Thoracic aorta (tissue), 2 donors: ENCODE data around the gene PHF20. TPM values are rescaled to one million over a fixed set of nuclear protein-coding genes. Genes with fewer than 3 reads are reported as not detected.

Experiments used
- ATAC-seq: fragments of 150-250 bp; one replicate; pipeline ENCODE4 v1.8.0; 2017; ENCODE audit warnings: low read depth; ENCODE audit not compliant: insufficient number of reproducible peaks, low FRiP score
- DNase-seq: peaks from one replicate; pipeline ENCODE4 v3.0.0-alpha.2; 2020; ENCODE audit warnings: low spot score
- H3K27ac ChIP-seq, 2 donors: fragments of 200-600 bp; sonication (generic); 1 replicate in 1 of 2; 2 replicates in 1 of 2; pipeline ENCODE4 v1.5.1; 2016; ENCODE audit warnings: mild to moderate bottlenecking in 2 of 2, moderate library complexity in 2 of 2
- H3K27me3 ChIP-seq: fragments of 200-600 bp; sonication (generic); replicated peaks from 2 replicates; pipeline ENCODE4 v1.6.0; 2016; ENCODE audit warnings: mild to moderate bottlenecking; ENCODE audit not compliant: insufficient read depth
- H3K36me3 ChIP-seq: fragments of 200-600 bp; sonication (generic); one replicate; pipeline ENCODE4 v1.5.1; 2016
- H3K4me1 ChIP-seq, 2 donors: fragments of 200-600 bp; sonication (generic); 1 replicate in 1 of 2; 2 replicates in 1 of 2; pipeline versions ENCODE4 v1.5.1 to v1.6.0; 2016; ENCODE audit warnings: low read depth in 2 of 2, mild to moderate bottlenecking in 1 of 2; ENCODE audit not compliant: control insufficient read depth in 1 of 2
- H3K4me3 ChIP-seq: fragments of 200-600 bp; sonication (generic); 2 replicates; pipeline ENCODE4 v1.5.1; 2016; ENCODE audit warnings: mild to moderate bottlenecking
- H3K9me3 ChIP-seq: fragments of 200-600 bp; sonication (generic); 2 replicates; pipeline ENCODE4 v1.5.1; 2016
- total RNA-seq, 2 donors: library from RNA; depleted of rRNA; stranded (reverse); fragments of >200 nt; gene quantifications; one replicate each; pipeline versions ENCODE4 v1.1.0 to v1.2.3, GENCODE V29; 2016
- TF ChIP-seq, protein P1 (sequence below): fragments of 200-600 bp; sonication (generic); IDR thresholded peaks from one replicate; pipeline ENCODE4 v1.5.1; 2019; ENCODE audit warnings: antibody characterized with exemption

Gene PHF20
- total RNA-seq, 2 donors from 2014 or later, result 35.8 to 46.8 TPM

DNA sequence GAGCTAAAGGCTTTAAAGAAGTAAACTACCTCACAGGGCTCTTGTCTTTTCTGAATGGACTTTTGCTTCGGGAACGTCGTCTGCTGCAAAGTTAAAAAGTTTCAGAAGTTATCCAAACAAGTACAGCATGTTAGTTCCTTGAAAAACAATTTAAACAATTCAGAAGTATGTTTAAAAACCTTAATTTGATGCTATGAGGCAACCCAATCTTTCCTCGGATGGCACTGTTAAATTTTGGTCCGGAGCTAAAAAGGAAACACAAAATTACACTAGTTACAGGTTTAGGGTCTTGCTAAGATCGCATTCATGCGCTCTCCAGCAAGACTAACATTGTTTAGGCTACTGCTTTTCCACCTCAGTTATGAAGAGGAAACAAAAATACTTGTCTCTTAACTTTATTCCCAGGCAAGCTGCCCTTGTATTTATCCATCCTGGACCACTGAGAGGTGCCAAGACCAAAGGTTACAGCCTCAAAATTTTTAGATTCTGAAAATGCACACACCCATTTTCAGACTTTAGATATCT lies 42.5 kb upstream of the PHF20 start:
- DNase-seq (no peak), ATAC-seq (no peak)
- H3K36me3 ChIP-seq, result peaks cover 74% of the 10 kb centered on the region
- peaks cover 33 to 40% of the 10 kb centered on the region in 2 donors for H3K4me1 ChIP-seq
- TF ChIP-seq, protein P1, sequence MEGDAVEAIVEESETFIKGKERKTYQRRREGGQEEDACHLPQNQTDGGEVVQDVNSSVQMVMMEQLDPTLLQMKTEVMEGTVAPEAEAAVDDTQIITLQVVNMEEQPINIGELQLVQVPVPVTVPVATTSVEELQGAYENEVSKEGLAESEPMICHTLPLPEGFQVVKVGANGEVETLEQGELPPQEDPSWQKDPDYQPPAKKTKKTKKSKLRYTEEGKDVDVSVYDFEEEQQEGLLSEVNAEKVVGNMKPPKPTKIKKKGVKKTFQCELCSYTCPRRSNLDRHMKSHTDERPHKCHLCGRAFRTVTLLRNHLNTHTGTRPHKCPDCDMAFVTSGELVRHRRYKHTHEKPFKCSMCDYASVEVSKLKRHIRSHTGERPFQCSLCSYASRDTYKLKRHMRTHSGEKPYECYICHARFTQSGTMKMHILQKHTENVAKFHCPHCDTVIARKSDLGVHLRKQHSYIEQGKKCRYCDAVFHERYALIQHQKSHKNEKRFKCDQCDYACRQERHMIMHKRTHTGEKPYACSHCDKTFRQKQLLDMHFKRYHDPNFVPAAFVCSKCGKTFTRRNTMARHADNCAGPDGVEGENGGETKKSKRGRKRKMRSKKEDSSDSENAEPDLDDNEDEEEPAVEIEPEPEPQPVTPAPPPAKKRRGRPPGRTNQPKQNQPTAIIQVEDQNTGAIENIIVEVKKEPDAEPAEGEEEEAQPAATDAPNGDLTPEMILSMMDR, result no peak
- no peak overlapping the region for H3K4me3 ChIP-seq
- no peaks in the 10 kb centered on the region for H3K27me3 ChIP-seq
- no peaks in the 10 kb centered on the region for H3K9me3 ChIP-seq
- H3K27ac ChIP-seq, result no peak overlapping the region

DNA sequence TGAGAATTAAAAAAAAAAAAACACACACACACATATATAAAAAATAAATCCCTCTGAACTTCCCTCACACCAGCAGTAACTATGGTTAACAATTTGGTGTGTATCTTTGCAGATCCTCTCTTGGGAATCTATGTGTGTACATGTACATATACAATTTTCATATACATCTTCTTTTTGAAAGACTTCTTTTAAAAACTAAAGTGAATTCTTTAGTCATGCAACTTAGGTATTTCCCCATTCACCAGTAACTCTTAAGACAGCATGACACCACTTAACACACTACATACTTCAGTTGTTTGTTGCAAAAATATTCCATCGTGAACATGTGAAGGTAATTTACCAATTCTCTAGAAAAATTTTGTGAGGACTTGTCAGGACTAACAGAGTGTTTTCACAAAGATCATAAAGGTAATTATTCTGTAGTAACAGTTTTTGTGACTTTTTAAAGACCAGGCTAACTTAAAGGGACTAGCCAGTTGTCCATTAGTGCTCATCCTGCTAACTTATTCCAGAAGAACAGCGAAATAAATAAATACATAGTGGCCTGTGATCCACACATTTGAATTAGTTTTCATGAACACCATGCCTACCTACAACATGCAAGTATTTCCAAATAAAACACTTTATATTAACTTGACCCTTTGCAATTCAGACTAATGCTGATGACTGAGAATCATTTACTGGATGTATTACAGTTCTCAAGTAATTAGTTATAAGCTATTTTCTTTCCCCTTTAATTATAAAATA lies 41.8 kb upstream of the PHF20 start:
- ATAC-seq (no peak), DNase-seq (no peak)
- no peak overlapping the region for H3K4me3 ChIP-seq
- no peaks in the 10 kb centered on the region for H3K9me3 ChIP-seq
- no peak overlapping the region for H3K27ac ChIP-seq
- H3K4me1 ChIP-seq, result peaks cover 39 to 47% of the 10 kb centered on the region in 2 donors
- TF ChIP-seq, protein P1, result no peak
- no peaks in the 10 kb centered on the region for H3K27me3 ChIP-seq
- peaks cover 69% of the 10 kb centered on the region for H3K36me3 ChIP-seq

DNA sequence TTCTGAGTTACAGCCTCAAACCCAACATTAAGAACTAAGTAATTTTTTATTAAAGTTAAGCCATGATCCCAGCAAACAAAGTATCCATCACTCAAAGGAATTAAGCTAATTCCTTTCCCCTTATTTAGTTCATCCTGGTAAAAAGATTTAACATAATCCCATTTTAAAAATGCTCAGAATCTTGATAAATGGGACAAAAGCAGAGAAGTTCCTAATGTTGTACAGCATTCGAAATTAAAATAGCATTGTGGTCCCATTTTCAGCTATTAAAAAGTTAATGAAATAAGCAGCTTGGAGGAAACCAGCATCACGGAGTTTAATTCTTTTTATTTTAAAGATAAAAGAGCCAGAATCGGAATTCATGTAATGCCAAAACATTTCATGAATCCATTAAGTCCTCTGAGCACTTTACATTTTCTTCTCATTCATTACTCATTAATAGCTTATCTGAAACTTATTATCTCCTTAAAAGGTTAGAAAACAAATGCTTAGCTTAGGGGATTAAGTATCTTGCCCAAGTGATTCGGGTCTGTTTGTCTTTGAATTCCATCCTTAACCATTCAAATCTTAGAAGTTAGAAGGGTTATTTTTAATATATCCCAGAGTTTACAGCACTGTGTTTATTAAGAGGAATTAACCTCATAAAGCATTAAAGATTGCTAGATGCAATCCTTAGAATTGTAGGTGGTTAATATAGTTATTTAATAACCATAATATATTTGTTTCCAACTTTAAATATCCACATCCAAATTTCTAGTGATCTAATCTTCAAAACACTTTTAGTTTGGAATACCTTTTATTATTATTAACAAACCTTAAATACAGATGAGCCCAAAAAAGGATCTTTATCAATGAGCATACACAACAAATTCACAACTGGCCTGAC lies 41.0 kb upstream of the PHF20 start:
- ATAC-seq (no peak), DNase-seq (no peak)
- Histone ChIP-seq H3K4me1 (peaks cover 45 to 55% of the 10 kb centered on the region in 2 donors), H3K27ac (no peak overlapping the region), H3K36me3 (peaks cover 68% of the 10 kb centered on the region), H3K27me3 (no peaks in the 10 kb centered on the region), H3K9me3 (no peaks in the 10 kb centered on the region), H3K4me3 (no peak overlapping the region)
- TF ChIP-seq, protein P1, result no peak

DNA sequence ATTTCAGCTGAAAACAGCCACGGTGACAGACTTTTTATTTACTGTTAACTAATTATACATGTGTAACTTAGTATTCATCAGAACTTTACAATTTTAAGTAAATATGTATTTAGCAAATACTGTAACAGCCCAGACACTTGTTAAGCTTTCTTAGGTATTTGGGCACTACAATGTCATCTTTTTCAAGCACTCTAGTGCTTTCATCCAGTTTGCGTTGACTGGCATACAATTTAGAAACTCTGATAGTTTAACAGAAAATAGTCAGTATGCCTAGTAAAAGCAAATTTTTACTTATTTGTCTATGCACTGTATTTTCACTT lies 40.4 kb upstream of the PHF20 start:
- Histone ChIP-seq H3K4me1 (peaks cover 51 to 61% of the 10 kb centered on the region in 2 donors), H3K27ac (no peak overlapping the region), H3K27me3 (no peaks in the 10 kb centered on the region), H3K4me3 (no peak overlapping the region), H3K9me3 (no peaks in the 10 kb centered on the region), H3K36me3 (peaks cover 68% of the 10 kb centered on the region)
- TF ChIP-seq, protein P1, result no peak
- ATAC-seq, result no peak
- no peak for DNase-seq
